ENCODE measurements around the gene EME2. TPM values are rescaled to one million over a fixed set of nuclear protein-coding genes. Genes with fewer than 3 reads are reported as not detected.

The EME2 gene
- total RNA-seq, 1 donor from 2014 or later, result 19.2 TPM

DNA sequence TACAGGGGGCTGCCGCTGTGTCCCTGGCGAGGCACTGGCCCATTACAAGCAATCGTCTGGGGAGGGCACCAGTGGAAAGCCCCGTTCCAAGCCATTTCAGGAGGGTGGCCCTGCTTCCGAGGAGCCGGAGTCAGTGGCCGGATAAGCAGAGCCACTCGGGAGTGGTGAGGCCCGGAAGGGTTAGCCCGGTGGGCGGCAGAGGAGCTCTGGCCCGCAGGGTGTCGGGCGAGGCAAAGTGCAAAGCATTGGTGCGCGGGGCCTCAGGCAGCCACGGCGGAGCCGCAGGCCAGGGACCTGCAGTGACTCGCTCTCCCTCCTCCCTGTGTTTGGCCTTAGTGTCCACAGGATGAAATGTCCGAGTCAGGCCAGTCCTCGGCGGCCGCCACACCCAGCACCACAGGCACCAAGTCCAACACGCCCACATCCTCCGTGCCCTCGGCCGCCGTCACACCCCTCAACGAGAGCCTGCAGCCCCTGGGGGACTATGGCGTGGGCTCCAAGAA, 25.9 kb upstream of the EME2 start:
- Histone ChIP-seq H3K4me1 (no peaks in the 10 kb centered on the region), H3K4me3 (no peak overlapping the region), H3K27me3 (no peaks in the 10 kb centered on the region), H3K27ac (no peak overlapping the region), H3K36me3 (peaks cover 71% of the 10 kb centered on the region), H3K9me3 (no peaks in the 10 kb centered on the region)
- intact Hi-C loops (cut with DNase I), result no loop called here
- ATAC-seq (no peak), DNase-seq (no peak)
- TF ChIP-seq, protein P1, sequence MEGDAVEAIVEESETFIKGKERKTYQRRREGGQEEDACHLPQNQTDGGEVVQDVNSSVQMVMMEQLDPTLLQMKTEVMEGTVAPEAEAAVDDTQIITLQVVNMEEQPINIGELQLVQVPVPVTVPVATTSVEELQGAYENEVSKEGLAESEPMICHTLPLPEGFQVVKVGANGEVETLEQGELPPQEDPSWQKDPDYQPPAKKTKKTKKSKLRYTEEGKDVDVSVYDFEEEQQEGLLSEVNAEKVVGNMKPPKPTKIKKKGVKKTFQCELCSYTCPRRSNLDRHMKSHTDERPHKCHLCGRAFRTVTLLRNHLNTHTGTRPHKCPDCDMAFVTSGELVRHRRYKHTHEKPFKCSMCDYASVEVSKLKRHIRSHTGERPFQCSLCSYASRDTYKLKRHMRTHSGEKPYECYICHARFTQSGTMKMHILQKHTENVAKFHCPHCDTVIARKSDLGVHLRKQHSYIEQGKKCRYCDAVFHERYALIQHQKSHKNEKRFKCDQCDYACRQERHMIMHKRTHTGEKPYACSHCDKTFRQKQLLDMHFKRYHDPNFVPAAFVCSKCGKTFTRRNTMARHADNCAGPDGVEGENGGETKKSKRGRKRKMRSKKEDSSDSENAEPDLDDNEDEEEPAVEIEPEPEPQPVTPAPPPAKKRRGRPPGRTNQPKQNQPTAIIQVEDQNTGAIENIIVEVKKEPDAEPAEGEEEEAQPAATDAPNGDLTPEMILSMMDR (IDR thresholded peaks at IDR 0.05), result no peak

DNA sequence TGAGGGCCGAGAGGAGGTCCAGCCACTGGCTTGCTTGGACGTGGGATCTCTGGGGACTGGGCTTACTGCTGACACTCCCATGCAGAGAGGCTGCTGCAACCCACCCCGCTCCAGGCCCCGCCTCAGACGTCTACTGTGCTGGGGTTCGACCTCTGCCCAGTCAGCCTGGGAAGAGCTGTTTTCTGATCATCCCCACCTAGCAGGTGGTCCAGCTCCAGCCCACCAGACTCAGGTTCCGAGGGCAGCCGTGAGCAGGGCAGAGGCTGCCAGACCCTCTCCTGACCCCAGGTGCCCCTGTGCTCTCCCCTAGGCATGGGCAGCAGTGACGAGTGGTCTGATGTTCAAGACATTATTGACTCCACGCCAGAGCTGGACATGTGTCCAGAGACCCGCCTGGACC, 24.7 kb upstream of the EME2 start:
- no peak overlapping the region for H3K27ac ChIP-seq
- H3K4me1 ChIP-seq, result no peaks in the 10 kb centered on the region
- DNase-seq (no peak), ATAC-seq (no peak)
- no peak overlapping the region for H3K4me3 ChIP-seq
- H3K27me3 ChIP-seq, result no peaks in the 10 kb centered on the region
- no peaks in the 10 kb centered on the region for H3K9me3 ChIP-seq
- intact Hi-C loops (cut with DNase I), result no loop called here
- TF ChIP-seq, protein P1 (IDR thresholded peaks at IDR 0.05), result no peak
- H3K36me3 ChIP-seq, result peaks cover 83% of the 10 kb centered on the region

DNA sequence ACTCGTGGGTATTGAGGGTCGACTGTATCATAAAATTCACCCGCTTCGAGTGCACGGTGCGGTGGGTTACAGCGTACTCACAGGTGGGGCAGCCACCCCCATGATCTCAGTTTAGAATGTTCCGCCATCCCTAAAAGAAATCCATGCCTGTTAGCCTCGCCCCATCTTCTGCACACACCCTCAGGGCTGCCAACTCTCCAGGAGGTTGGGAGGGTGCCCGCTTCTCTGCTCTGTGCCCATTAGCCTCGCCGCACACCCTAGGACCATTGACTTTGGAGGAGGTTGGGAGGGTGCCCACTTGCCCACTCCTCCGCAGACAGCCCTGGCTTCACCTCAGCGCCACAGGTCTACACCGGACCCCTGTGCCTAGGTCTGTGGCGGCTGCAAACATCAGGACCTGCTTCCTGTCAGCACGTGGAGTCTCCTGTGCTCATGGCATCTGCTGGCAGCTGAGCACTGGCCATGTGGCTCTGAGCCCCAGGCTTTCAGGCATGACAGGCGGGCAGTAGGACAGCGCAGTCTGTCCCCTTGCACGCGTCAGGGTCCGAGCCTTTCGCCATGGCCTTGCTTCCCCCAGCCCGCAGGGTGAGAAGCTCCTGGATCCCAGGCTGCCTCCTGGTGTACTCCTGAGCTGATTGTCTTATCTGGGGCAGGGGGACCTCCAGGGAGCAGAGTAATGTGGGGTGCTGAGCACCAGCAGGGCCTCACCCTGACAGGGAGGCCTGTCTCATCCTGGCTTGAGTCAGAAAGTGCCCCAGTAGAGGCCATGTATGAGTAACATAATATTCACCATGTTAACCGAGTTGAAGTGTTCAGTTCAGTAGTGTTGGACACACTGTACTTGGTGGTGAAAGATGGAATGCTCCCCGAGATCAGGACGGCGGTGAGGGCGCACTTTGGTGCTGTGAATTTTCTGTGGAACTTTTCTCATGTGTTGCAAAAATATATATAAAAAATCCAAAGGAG, 23.2 kb upstream of the EME2 start:
- Histone ChIP-seq H3K27me3 (no peaks in the 10 kb centered on the region), H3K4me3 (no peak overlapping the region), H3K36me3 (peaks cover 77% of the 10 kb centered on the region), H3K4me1 (no peaks in the 10 kb centered on the region), H3K9me3 (no peaks in the 10 kb centered on the region), H3K27ac (no peak overlapping the region)
- DNase-seq, result no peak
- intact Hi-C loops (cut with DNase I), result no loop called here
- TF ChIP-seq, protein P1 (IDR thresholded peaks at IDR 0.05), result no peak
- ATAC-seq, result peak; percentile 10

DNA sequence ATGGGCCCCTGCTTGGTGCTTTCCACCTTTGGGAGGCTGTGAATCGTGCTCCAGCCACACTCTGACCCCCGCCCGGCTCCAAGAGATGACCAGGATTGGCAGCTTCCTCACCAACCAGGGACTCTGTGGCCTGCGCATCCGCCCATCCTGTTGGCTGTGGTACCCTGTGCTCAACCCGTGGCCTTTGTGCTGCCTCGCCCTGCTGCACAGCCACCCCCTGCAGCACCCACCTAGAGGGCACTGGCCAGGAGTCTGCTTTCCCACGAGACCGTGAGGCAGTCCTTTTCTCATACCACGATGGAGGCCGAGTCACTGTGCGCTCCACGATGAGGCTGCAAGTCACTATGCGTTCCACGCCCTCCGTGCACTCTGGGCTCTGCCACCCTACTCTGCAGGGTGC, 20.7 kb upstream of the EME2 start:
- ATAC-seq (no peak), DNase-seq (no peak)
- H3K9me3 ChIP-seq, result no peaks in the 10 kb centered on the region
- peaks cover 66% of the 10 kb centered on the region for H3K36me3 ChIP-seq
- TF ChIP-seq, protein P1 (IDR thresholded peaks at IDR 0.05), result no peak
- no peak overlapping the region for H3K4me3 ChIP-seq
- H3K27ac ChIP-seq, result no peak overlapping the region
- intact Hi-C loops (cut with DNase I), result no loop called here
- no peaks in the 10 kb centered on the region for H3K4me1 ChIP-seq
- no peaks in the 10 kb centered on the region for H3K27me3 ChIP-seq

DNA sequence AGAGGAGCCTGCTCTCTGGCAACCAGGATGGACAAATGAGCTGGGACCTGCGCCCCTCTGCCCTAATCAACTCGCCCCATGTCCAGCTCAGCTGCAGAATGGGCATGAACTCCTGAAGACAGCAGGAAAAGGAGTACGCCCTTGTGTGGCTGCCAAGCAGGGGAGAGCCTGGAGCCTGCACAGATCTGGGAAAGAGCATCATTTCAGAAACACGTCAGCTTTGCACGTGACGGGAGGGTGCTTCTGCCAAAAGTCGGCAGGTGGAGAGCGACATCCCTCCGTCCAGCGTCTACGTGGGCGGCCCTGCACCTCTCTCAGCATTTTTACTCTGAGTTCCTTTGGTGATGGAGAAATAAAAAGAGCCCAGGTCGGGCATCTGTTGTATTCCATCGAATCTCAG, 19.8 kb upstream of the EME2 start:
- H3K36me3 ChIP-seq, result peaks cover 60% of the 10 kb centered on the region
- DNase-seq, result no peak
- intact Hi-C loops (cut with DNase I), result no loop called here

More for the DNA sequence above, 19.8 kb upstream of the EME2 start:
- no peak for ATAC-seq
- H3K27me3 ChIP-seq, result no peaks in the 10 kb centered on the region
- H3K9me3 ChIP-seq, result no peaks in the 10 kb centered on the region
- no peaks in the 10 kb centered on the region for H3K4me1 ChIP-seq
- H3K4me3 ChIP-seq, result no peak overlapping the region
- TF ChIP-seq, protein P1 (IDR thresholded peaks at IDR 0.05), result no peak
- no peak overlapping the region for H3K27ac ChIP-seq
